Brain microvascular endothelial cell (primary cell): ENCODE data around the gene GTF3C5.

Source experiments
- DNase-seq: peaks from one replicate; pipeline ENCODE4 v3.0.0-alpha.2; 2020
- H3K27ac ChIP-seq: fragments of 250-450 bp; sonication (Bioruptor Pico); 2 replicates; pipeline ENCODE4 v1.5.1; 2020; ENCODE audit warnings: mild to moderate bottlenecking, moderate library complexity
- H3K27me3 ChIP-seq: fragments of 250-450 bp; sonication (Bioruptor Pico); replicated peaks from 2 replicates; pipeline ENCODE4 v1.5.1; 2020; ENCODE audit warnings: mild to moderate bottlenecking
- H3K36me3 ChIP-seq: fragments of 250-450 bp; sonication (Bioruptor Pico); replicated peaks from 2 replicates; pipeline ENCODE4 v1.5.1; 2020; ENCODE audit warnings: mild to moderate bottlenecking
- H3K4me3 ChIP-seq: 2 replicates; pipeline ENCODE4 v1.5.1; 2011; ENCODE audit warnings: low read depth, mild to moderate bottlenecking, control low read depth, low read length, moderate library complexity
- CTCF ChIP-seq: IDR thresholded peaks from 2 replicates; pipeline ENCODE4 v1.5.1; 2011; ENCODE audit warnings: low read depth, mild to moderate bottlenecking, moderate library complexity, low read length, control low read depth, inconsistent platforms; ENCODE audit errors: missing control alignments
- in situ Hi-C: cut with HindIII; loops from 2 replicates; pipeline ENCODE4 v1.10.0; 2017; ENCODE audit warnings: low sequenced_read_pairs, low pct_ligation_motif_present

The GTF3C5 gene

DNA sequence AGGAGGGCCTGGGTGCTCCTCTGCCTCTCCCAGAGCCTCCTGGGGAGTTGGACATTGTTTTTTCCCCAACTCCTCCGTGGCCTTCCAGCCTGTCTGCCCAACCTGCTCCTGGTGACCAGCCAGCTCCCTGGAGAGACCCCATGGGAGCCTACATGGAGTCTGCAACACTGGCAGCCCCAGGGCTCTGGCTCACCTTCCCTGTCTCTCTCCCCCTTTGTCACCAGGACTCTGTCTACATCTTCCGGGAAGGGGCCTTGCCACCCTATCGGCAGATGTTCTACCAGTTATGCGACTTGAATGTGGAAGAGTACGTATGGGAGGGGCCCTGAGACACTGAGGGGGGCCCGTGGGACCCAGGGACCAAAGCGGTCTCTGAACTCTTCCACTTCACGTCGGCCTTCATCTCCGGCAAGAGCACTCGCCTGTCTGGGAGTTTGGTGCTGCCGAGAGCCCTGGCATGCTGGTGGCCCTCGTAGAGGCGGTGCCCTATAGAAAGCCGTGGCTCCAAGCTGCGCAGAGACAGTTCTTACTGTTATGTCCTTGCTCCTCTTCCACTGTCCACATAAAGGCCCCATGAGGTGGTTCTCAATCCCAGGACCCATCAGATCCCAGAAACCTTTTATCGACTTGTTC is 25.1 kb downstream of the GTF3C5 start:
- Histone ChIP-seq H3K27me3 (no peaks in the 10 kb centered on the region), H3K4me3 (no peak overlapping the region), H3K36me3 (peaks cover 39% of the 10 kb centered on the region), H3K27ac (no peak overlapping the region)
- DNase-seq: no peak
- in situ Hi-C loops: no loop called here
- no peak for TF ChIP-seq CTCF

GRCh38 chr9:133056533-133056932 is 25.7 kb downstream of the GTF3C5 start:
- no peak for DNase-seq
- Histone ChIP-seq H3K4me3 (no peak overlapping the region), H3K27ac (no peak overlapping the region), H3K36me3 (peaks cover 32% of the 10 kb centered on the region), H3K27me3 (no peaks in the 10 kb centered on the region)
- no peak for TF ChIP-seq CTCF
- in situ Hi-C loops: no loop called here

DNA sequence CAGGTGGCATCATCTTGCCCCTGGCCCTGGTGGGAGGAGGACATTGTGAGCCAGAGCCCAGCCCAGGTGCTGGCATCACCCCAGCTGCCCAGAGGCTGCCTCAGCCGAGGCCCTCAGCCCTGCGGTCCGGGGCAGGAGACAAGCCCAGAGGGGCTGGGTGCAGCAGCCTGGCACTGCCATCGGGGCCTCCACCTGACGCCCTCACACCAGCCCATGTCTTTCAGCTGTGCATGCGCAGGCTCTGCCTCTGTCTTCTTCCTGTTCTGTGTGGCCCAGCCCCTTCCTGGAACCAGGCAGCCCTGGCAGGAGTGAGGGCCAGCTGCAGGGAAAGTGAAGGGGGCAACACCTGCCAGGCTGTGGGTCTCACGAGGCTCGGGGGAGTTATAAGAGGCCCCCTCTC is 26.2 kb downstream of the GTF3C5 start:
- Histone ChIP-seq H3K36me3 (peaks cover 28% of the 10 kb centered on the region), H3K27me3 (no peaks in the 10 kb centered on the region), H3K4me3 (no peak overlapping the region), H3K27ac (no peak overlapping the region)
- no peak for DNase-seq
- in situ Hi-C loops: no loop called here
- no peak for TF ChIP-seq CTCF

DNA sequence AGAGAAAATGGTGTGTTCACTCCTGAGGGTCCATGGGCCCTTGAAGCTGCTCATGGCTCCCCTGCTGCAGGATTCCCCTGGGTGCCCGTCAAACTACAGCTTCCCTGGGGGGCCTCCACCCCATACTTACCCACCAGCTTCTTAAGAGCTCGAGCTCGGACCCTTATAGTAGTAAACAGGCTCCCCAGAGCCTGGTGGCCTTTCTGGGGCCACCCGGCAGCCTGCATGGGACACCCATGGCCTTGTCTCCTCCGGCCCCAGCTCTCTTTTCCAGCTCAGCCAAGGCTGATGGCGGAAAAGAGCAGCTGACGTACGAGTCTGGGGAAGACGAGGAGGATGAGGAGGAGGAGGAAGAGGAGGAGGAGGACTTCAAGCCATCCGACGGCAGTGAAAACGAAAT is 26.8 kb downstream of the GTF3C5 start:
- Histone ChIP-seq H3K36me3 (peaks cover 28% of the 10 kb centered on the region), H3K27me3 (no peaks in the 10 kb centered on the region), H3K4me3 (no peak overlapping the region), H3K27ac (no peak overlapping the region)
- in situ Hi-C loops: no loop called here
- no peak for TF ChIP-seq CTCF
- DNase-seq: no peak

- in situ Hi-C loops: no loop called here
- no peak overlapping the region for H3K27ac ChIP-seq
- no peak for DNase-seq
- H3K4me3 ChIP-seq: no peak overlapping the region
- no peaks in the 10 kb centered on the region for H3K27me3 ChIP-seq
- no peak for TF ChIP-seq CTCF
- H3K36me3 ChIP-seq: peaks cover 28% of the 10 kb centered on the region
Measured at GRCh38 chr9:133058071-133058470, 27.3 kb downstream of the GTF3C5 start.

DNA sequence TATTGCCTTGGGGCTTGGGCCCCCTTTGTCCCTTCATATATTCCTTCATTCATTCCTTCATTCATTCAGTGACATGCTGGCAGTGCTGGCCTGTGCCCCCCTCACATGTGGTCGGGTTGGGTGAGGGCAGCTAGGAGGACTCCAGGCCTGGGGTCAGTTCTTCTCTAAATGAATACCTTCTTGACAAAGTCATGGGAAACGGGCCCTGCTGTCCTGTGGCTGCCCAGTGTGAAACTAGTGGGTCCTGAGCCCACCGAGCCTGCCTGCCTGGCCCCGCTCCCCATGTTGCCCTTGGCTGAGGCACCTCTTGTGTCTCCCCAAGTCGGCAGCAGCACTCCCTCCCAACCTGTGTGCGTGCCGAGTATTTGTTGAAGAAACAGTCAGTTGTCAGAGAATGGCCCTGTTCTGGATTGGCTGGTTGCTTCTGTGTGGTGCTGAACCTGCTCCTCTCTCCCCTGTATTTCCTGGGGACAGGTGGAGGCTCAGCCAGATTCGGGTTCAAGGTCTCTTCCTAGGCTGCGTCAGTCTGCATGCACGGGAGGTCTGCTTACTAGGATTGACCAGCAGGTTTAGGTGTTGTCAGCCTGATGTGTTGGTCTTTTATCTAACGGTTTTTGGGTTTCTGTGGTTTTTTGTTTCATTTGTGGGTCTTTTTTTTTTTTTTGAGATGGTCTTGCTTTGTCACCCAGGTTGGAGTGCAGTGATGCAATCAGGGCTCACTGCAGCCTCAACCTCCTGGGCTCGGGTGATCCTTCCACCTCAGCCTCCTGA is 27.9 kb downstream of the GTF3C5 start:
- Histone ChIP-seq H3K36me3 (peaks cover 22% of the 10 kb centered on the region), H3K27me3 (no peaks in the 10 kb centered on the region), H3K27ac (no peak overlapping the region), H3K4me3 (no peak overlapping the region)
- DNase-seq: no peak
- in situ Hi-C loops: no loop called here
- no peak for TF ChIP-seq CTCF
